Mucosa of rectum (tissue), 2 donors: Measurements from ENCODE around the gene UVSSA.

Experiments
- H3K27ac ChIP-seq, 2 donors: one replicate each; pipeline ENCODE4 v1.7.0; 2013; ENCODE audit warnings: inconsistent platforms in 2 of 2, low read depth in 2 of 2, low read length in 2 of 2
- H3K27me3 ChIP-seq, 2 donors: one replicate each; pipeline ENCODE4 v1.7.0; 2013; ENCODE audit warnings: low read length in 2 of 2; ENCODE audit not compliant: control insufficient read depth in 2 of 2, insufficient read depth in 2 of 2
- H3K36me3 ChIP-seq, 2 donors: one replicate each; pipeline ENCODE4 v1.7.0; 2013; ENCODE audit warnings: low read length in 2 of 2; ENCODE audit not compliant: control insufficient read depth in 2 of 2, insufficient read depth in 2 of 2
- H3K4me1 ChIP-seq, 2 donors: one replicate each; pipeline ENCODE4 v1.7.0; 2013; ENCODE audit warnings: low read length in 2 of 2, mild to moderate bottlenecking in 1 of 2; ENCODE audit not compliant: control insufficient read depth in 2 of 2, insufficient read depth in 2 of 2
- H3K4me3 ChIP-seq, 2 donors: one replicate each; pipeline ENCODE4 v1.7.0; 2013; ENCODE audit warnings: low read length in 2 of 2
- H3K9ac ChIP-seq, 2 donors: one replicate each; pipeline ENCODE4 v1.7.0; 2013; ENCODE audit warnings: low read length in 2 of 2, low read depth in 1 of 2, mild to moderate bottlenecking in 1 of 2
- H3K9me3 ChIP-seq, 2 donors: one replicate each; pipeline ENCODE4 v1.7.0; 2013; ENCODE audit warnings: low read length in 2 of 2; ENCODE audit not compliant: control insufficient read depth in 2 of 2
- donor health status: healthy.
- donor health status: Normal muscosa, but diverticular disease.

UVSSA gene

DNA sequence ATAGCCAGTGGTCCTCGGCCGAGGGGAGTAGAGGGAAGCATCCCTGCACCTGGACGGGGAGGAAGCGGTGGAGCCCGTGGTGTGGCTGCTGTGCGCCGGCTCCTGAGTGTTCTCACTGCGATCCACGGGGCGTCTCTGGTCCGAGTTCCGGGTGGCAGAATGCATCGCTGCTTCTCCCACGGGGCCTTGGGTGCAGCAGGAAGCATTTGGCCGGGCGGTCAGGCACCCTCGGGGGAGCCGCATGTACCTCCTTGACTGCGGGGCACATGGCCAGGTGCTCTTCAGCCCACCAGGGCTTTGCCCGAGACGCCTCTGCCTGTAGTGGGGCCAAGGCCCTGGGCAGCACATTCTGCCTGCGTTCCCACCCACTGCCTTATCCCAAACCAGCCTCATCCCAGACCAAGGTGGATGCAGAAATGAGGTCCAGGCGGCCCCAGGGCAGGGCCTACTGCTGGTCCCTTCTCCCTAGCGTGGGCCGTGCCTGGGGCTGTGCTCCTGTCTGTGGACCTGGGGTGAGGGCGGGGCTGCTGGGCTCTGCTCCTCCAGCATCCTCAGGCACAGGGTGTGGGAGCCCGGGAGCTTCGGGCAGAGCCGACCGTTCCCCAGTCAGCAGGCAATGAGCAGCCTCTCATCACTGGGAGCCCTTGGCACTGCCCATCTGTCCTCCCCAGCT lies 31.7 kb downstream of the UVSSA start:
- H3K27ac ChIP-seq, result no peak overlapping the region
- no peak overlapping the region for H3K4me3 ChIP-seq
- H3K9ac ChIP-seq, result no peak overlapping the region
- H3K36me3 ChIP-seq, result peaks cover 3 to 9% of the 10 kb centered on the region in 2 donors
- H3K27me3 ChIP-seq, result no peaks in the 10 kb centered on the region
- H3K9me3 ChIP-seq, result no peaks in the 10 kb centered on the region
- no peaks in the 10 kb centered on the region for H3K4me1 ChIP-seq

DNA sequence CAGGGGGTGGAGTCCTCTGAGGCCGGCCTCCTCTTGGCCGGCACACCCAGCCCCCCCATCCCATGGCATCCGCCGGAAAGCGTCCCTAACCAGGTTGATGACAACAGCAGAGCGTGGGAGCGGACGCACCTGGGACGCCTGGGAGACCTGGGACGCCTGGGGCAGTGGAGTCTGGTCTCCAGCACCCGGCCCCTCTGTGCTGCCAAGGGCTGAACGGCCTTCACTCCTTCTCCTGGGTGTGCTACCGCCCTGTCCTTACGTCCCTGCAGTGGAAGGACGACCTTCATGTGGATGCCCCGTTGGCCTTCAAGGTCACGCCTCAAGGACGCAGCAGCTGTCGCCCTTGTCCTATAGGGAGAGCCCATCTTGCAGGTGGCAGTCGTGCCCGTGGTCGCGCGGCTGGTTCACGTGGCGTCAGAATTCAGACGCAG lies 32.4 kb downstream of the UVSSA start:
- Histone ChIP-seq H3K27me3 (no peaks in the 10 kb centered on the region), H3K4me1 (no peaks in the 10 kb centered on the region), H3K27ac (no peak overlapping the region), H3K9ac (no peak overlapping the region), H3K4me3 (no peak overlapping the region), H3K9me3 (no peaks in the 10 kb centered on the region), H3K36me3 (peaks cover 5 to 9% of the 10 kb centered on the region in 2 donors)

DNA sequence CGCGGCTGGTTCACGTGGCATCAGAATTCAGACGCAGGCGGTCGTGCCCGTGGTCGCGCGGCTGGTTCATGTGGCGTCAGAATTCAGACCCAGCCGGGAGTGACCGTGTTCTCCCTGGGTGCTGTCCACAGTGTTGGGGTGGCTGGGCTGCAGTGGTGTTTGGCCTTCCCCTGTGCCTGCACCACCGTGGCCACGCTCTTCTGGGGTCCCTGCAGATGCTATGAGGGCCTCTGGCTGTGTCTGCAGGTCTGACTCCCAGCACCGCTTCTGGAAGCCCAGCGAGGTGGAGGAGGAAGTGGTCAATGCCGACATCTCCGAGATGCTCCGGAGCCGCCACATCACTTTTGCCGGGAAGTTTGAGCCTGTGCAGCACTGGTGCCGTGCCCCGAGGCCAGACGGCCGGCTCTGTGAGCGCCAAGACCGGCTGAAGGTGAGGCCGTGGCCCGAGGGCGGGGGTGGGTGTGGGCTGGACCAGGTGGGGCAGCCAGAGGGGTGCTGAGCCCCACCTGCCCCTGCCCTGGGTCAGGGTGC lies 32.9 kb downstream of the UVSSA start:
- Histone ChIP-seq H3K9ac (no peak overlapping the region), H3K36me3 (peaks cover 6 to 9% of the 10 kb centered on the region in 2 donors), H3K4me3 (no peak overlapping the region)

DNA sequence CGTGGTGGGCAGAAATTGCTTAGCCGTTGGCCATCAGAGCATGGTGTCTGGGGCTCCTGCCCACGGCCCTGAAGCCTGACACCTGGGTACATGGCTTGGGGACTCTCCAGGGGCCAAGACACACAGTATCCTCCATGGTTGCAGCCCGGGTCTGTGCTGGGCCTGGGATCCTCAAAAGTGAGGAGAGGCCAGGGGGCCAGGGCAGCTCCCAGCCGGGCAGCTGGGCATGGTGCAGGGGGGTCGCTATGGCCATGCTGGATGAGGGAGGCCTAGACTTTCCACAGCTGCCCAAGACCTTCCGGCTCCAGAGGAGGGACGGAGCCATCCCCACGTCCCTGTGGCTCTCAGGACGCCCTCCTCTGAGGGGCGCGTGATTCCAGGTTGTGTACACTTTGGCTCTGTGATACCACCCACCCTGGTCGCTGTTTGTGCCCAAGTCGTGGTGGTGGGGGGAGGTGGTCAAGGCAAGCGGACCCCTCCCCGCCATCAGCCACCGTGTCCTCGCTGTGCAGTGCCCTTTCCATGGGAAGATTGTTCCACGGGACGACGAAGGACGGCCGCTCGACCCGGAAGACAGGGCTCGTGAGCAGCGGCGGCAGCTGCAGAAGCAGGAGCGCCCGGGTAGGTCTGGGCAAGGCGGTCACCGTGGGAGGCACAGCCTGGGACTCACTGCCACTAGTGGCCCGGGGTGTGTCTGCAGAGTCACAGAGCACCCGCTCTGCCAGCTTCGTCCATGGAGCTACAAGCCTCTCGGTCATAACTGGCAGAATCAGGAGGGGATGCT lies 33.6 kb downstream of the UVSSA start:
- H3K4me3 ChIP-seq, result no peak overlapping the region
- no peaks in the 10 kb centered on the region for H3K27me3 ChIP-seq
- H3K9ac ChIP-seq, result no peak overlapping the region
- H3K27ac ChIP-seq, result no peak overlapping the region
- no peaks in the 10 kb centered on the region for H3K9me3 ChIP-seq
- no peaks in the 10 kb centered on the region for H3K4me1 ChIP-seq
- H3K36me3 ChIP-seq, result peaks cover 6 to 9% of the 10 kb centered on the region in 2 donors

More for the DNA sequence above, 32.9 kb downstream of the UVSSA start:
- Histone ChIP-seq H3K4me1 (no peaks in the 10 kb centered on the region), H3K9me3 (no peaks in the 10 kb centered on the region), H3K27ac (no peak overlapping the region), H3K27me3 (no peaks in the 10 kb centered on the region)

DNA sequence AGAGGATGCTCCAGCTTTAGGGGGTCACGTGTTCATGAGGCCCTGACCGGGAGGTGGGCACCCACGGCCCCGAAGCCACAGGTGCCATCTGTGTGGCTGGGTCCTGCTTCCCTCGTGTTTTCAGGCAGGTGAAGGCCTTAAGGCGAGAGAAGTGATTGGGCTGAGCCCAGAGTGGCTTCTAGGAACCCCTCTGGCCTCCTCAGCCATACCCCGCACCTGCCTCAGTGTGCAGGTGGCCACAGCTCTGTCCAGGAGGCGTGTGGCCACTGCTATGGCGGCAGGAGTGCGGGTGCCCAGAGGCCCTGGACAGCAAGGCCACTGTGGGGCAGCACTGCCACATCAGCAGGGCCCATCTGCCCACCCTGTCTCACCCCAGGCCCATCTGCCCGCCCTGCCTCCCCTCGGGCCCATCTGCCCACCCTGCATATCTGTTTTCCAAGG lies 34.2 kb downstream of the UVSSA start:
- Histone ChIP-seq H3K36me3 (peaks cover 9 to 12% of the 10 kb centered on the region in 2 donors), H3K4me1 (no peaks in the 10 kb centered on the region), H3K27me3 (no peaks in the 10 kb centered on the region), H3K9ac (no peak overlapping the region), H3K9me3 (no peaks in the 10 kb centered on the region), H3K27ac (no peak overlapping the region), H3K4me3 (no peak overlapping the region)

DNA sequence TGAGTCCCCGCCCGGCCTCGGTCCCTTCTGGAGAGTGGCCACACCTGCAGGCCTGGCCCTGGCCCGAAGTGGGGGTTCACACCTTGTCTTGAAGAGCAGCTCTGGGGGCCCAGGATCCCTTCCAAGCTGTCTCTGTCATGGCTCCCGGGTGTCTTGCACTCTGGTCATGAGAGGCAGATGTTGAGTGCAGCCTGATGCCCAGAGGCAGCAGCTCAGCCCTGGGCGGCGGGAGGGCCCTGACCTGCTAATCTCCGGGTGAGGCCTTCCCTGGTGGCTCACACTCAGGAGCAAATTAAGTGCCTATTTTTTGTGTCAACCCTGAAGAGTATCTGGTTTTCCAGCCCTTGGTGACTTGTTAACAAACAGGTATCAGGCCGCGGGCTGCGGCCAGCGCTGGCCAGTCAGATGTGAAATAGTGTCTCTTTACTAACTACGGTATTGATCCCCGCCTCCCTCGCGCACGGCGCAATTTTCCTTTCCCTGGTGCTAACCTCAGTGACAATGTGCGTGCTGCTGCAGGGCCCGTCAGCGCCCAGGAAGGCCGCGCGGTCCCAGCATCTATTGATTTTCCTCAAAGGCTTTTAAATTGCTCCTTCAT lies 35.0 kb downstream of the UVSSA start:
- Histone ChIP-seq H3K4me3 (no peak overlapping the region), H3K36me3 (peaks cover 10 to 14% of the 10 kb centered on the region in 2 donors), H3K9ac (no peak overlapping the region), H3K4me1 (no peaks in the 10 kb centered on the region), H3K27me3 (no peaks in the 10 kb centered on the region), H3K9me3 (no peaks in the 10 kb centered on the region), H3K27ac (no peak overlapping the region)

DNA sequence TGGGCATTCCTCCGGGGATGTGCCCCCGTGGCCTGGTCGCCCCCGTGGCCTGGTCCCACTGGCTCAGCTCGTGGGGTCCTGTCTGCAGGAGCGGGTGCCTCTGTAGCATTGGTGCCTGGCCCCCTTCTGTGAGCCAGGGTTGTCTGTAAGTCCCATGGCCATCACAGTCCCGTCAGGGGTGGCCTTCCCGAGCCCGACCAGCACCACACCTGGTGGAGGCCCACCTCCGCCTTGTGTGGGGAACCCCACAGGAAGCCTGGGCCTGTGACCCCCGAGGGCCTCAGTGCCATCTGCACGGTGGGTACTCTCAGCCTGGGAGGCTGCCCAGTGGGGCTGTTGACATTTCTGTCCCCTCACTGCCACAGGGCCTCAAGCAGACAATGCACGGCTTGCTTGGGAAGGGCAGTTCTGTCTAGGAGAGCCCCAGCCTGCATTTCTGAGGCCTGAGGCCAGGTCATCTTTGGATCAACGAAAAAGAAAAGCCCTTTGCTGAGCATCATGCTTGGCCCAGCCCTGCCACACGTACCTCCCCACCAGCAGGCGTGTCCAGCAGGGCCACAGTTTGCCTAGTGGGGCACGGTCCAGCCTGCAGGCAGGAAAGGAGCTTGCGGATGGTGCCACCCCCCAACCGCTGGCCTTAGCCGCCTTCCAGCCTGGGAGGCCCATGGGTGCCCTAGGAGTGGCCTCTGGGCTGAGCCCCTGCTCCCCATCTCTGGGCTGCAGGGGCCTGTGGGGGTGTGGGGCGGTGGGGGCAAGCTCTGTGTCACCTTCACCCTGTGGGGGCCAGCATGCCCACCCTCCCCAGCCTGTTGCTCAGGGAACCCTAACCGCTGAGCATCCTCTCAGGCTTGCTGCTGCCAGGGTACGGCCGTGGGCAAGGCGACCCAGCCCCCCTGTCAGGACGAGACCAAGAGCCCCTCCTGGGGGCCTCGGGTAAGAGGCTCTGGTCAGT lies 36.0 kb downstream of the UVSSA start:
- H3K27me3 ChIP-seq, result no peaks in the 10 kb centered on the region
- no peak overlapping the region for H3K27ac ChIP-seq
- H3K9ac ChIP-seq, result no peak overlapping the region
- H3K36me3 ChIP-seq, result peaks cover 14% of the 10 kb centered on the region in 2 donors
- no peaks in the 10 kb centered on the region for H3K9me3 ChIP-seq
- H3K4me1 ChIP-seq, result no peaks in the 10 kb centered on the region
- H3K4me3 ChIP-seq, result no peak overlapping the region

DNA sequence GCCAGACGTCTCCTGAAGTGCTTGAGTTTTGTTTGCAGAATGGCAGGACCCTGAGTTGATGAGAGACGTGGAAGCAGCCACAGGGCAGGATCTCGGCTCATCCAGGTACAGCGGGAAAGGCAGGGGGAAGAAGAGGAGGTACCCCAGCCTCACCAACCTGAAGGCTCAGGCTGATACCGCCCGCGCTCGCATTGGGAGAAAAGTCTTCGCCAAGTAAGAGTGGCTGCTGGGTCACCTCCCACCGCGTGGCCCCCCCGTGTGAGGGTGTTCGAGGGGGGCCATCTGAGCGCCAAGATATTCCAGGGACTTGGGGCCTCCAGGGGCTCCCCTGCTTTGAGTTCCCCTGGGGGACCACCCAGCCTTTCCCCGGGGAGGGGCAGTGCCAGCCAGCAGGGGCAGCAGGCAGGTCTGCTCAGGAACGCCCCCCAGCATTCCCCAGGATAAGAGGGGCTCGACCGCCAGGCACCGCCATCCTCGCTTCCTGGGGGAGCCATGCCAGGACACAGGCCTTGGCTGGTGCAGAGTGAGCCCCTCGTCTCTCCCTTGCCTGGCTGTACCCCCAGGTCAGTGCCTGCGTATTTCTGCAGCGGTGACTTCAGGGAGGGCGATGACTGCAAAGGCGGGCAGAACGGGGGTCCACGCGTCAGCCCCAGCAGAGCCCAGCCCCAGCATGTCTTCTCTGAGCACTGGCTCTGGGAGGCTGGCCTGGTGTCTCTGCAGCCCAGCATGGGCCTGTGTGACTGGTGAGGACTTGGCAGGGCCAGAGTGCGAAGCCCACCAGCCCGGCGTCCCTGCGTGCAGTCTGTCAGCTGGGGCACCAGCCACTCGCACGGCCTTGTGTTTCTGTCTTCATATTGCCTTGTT lies 37.0 kb downstream of the UVSSA start:
- Histone ChIP-seq H3K9ac (no peak overlapping the region), H3K4me3 (no peak overlapping the region), H3K27me3 (no peaks in the 10 kb centered on the region), H3K4me1 (no peaks in the 10 kb centered on the region), H3K27ac (no peak overlapping the region), H3K9me3 (peaks cover 0 to 8% of the 10 kb centered on the region in 2 donors), H3K36me3 (peaks cover 14 to 18% of the 10 kb centered on the region in 2 donors)
